Endothelial cell of umbilical vein (primary cell): ENCODE results near the gene SH3RF3. TPM values are rescaled to one million over a fixed set of nuclear protein-coding genes. Genes with fewer than 3 reads are reported as not detected.

Experiments used
- BruUV-seq: library from RNA; stranded (reverse); fragments of 400-500 nt; replicated peaks from 2 replicates; lab custom pipeline; 2021; lab: Mats Ljungman, UMichigan
- CTCF ChIA-PET: fragments of 300-600, 350-600 bp; sonication (Branson Sonifier 250); formaldehyde crosslinking; loops from one replicate; lab custom pipeline; 2021; ENCODE audit warnings: antibody characterized with exemption, inconsistent platforms; lab: Charles Lee
- POLR2A ChIA-PET: fragments of 300-600, 350-600 bp; sonication (Branson Sonifier 250); formaldehyde crosslinking; loops from one replicate; lab custom pipeline; 2021; ENCODE audit warnings: antibody characterized with exemption, inconsistent platforms; lab: Charles Lee
- DNase-seq: peaks from one replicate; pipeline ENCODE4 v3.0.0-alpha.2; 2011; ENCODE audit warnings: low read depth, low spot score
- FAIRE-seq: peaks from 2 replicates; lab custom pipeline; 2011; peaks lifted over from hg19 to GRCh38; lab: Jason Lieb, UNC
- H2AFZ ChIP-seq: 2 replicates; pipeline ENCODE4 v1.6.0; 2012; ENCODE audit warnings: low read depth, low read length, control low read depth, inconsistent platforms
- H3K27ac ChIP-seq: 2 replicates; pipeline ENCODE4 v1.5.1; 2011; ENCODE audit warnings: low read depth, mild to moderate bottlenecking, control low read depth, low read length, moderate library complexity; ENCODE audit not compliant: insufficient read depth
- H3K27me3 ChIP-seq, 2 experiments: 2 replicates each; pipeline versions ENCODE4 v1.6.0 to v1.6.1; 2011; ENCODE audit warnings: low read length in 2 of 2, mixed read lengths in 1 of 2; ENCODE audit not compliant: control insufficient read depth in 2 of 2, insufficient read depth in 2 of 2
- H3K36me3 ChIP-seq, 2 experiments: 2 replicates in 1 of 2; 3 replicates in 1 of 2; pipeline ENCODE4 v1.5.1; 2011; ENCODE audit warnings: low read length in 2 of 2, mild to moderate bottlenecking in 1 of 2, moderate library complexity in 1 of 2; ENCODE audit not compliant: control insufficient read depth in 2 of 2, insufficient read depth in 2 of 2; ENCODE audit errors: extremely low read depth in 1 of 2
- H3K4me1 ChIP-seq: 3 replicates; pipeline ENCODE4 v1.5.1; 2011; ENCODE audit warnings: mild to moderate bottlenecking, low read length; ENCODE audit not compliant: control insufficient read depth, insufficient read depth; ENCODE audit errors: extremely low read depth
- H3K4me2 ChIP-seq: 2 replicates; pipeline ENCODE4 v1.6.1; 2011; ENCODE audit warnings: low read length, control low read depth, mixed read lengths; ENCODE audit not compliant: insufficient read depth
- H3K4me3 ChIP-seq, 3 experiments: fragments of 200-600 bp in 1 of 3; sonication (generic), shearing (Covaris generic) in 1 of 3; replicated peaks in 1 of 3; 2 replicates each; pipeline ENCODE4 v1.5.1; 2011 to 2016; ENCODE audit warnings: control low read depth in 3 of 3, low read length in 3 of 3, mild to moderate bottlenecking in 2 of 3, inconsistent platforms in 1 of 3, low read depth in 1 of 3, moderate library complexity in 1 of 3; ENCODE audit not compliant: insufficient read depth in 1 of 3
- H3K79me2 ChIP-seq: 2 replicates; pipeline ENCODE4 v1.6.0; 2012; ENCODE audit warnings: low read length, inconsistent platforms; ENCODE audit not compliant: control insufficient read depth, insufficient read depth
- H3K9ac ChIP-seq: replicated peaks from 2 replicates; pipeline ENCODE3; 2011; ENCODE audit warnings: low read length, control low read depth; ENCODE audit not compliant: insufficient read depth; ENCODE audit errors: extremely low read depth
- H3K9me1 ChIP-seq: replicated peaks from 3 replicates; pipeline ENCODE4 v1.6.0; 2011; ENCODE audit warnings: mild to moderate bottlenecking, low read length; ENCODE audit not compliant: control insufficient read depth, insufficient read depth; ENCODE audit errors: extremely low read depth
- H3K9me3 ChIP-seq: replicated peaks from 2 replicates; pipeline ENCODE4 v1.5.1; 2012; ENCODE audit warnings: low read length, inconsistent platforms; ENCODE audit not compliant: control insufficient read depth, insufficient read depth
- H4K20me1 ChIP-seq: replicated peaks from 2 replicates; pipeline ENCODE3; 2011; ENCODE audit warnings: mild to moderate bottlenecking, low read length; ENCODE audit not compliant: control insufficient read depth, insufficient read depth; ENCODE audit errors: extremely low read depth
- CTCF ChIP-seq, 2 donors: IDR thresholded peaks; 1 replicate in 1 of 2; 2 replicates in 1 of 2; pipeline ENCODE4 v1.5.1; 2011; ENCODE audit warnings: low read length in 2 of 2, mild to moderate bottlenecking in 2 of 2, moderate library complexity in 2 of 2, control low read depth in 1 of 2, inconsistent platforms in 1 of 2, low read depth in 1 of 2; ENCODE audit not compliant: insufficient read depth in 1 of 2; ENCODE audit errors: extremely low read depth in 1 of 2
- EZH2 ChIP-seq: IDR thresholded peaks from 2 replicates; pipeline ENCODE4 v1.6.1; 2012; ENCODE audit warnings: borderline replicate concordance, low read depth, mild to moderate bottlenecking, moderate library complexity, low read length, inconsistent platforms; ENCODE audit not compliant: severe bottlenecking
- FOS ChIP-seq: IDR thresholded peaks from 2 replicates; pipeline ENCODE4 v1.6.1; 2011; ENCODE audit warnings: mild to moderate bottlenecking, low read length, moderate library complexity, borderline replicate concordance; ENCODE audit not compliant: insufficient read depth
- GATA2 ChIP-seq: IDR thresholded peaks from 2 replicates; pipeline ENCODE4 v1.7.0; 2011; ENCODE audit warnings: low read depth, mild to moderate bottlenecking, moderate library complexity, mixed read lengths, low read length; ENCODE audit not compliant: insufficient read length, insufficient read depth
- MYC ChIP-seq: IDR thresholded peaks from one replicate; pipeline ENCODE4 v1.6.1; 2011; ENCODE audit warnings: mild to moderate bottlenecking, low read depth, low read length
- POLR2A ChIP-seq: IDR thresholded peaks from 2 replicates; pipeline ENCODE4 v1.6.1; 2012; ENCODE audit warnings: low read depth, mild to moderate bottlenecking, control low read depth, low read length
- POLR2AphosphoS5 ChIP-seq: IDR thresholded peaks from 2 replicates; pipeline ENCODE4 v1.6.1; 2012; ENCODE audit warnings: low read depth, mild to moderate bottlenecking, control low read depth, low read length, moderate library complexity; ENCODE audit not compliant: insufficient read depth
- dilution Hi-C: fragments of 300-500 bp; cut with MboI; formaldehyde crosslinking; loops from one replicate; pipeline ENCODE4 v1.15.0; 2019; ENCODE audit warnings: low sequenced_read_pairs; ENCODE audit not compliant: extremely low pct_ligation_motif_present
- intact Hi-C: fragments of 100-400 bp; cut with micrococcal nuclease; formaldehyde crosslinking; loops from one replicate; pipeline ENCODE4 v1.10.0; 2022
- polyA plus RNA-seq, 4 experiments: library from polyadenylated mRNA; depleted of rRNA in 3 of 4; stranded (reverse) in 3 of 4; unstranded in 1 of 4; fragments of >200 nt; gene quantifications; 2 replicates each; pipeline versions ENCODE4 v1.2.1 to v1.2.3, GENCODE V29; 2011 to 2012; ENCODE audit warnings: missing spikeins in 1 of 4
- total RNA-seq: library from RNA; stranded (reverse); gene quantifications from 2 replicates; pipeline ENCODE4 v1.2.3, GENCODE V29; 2021
- TF ChIP-seq, protein P1 (sequence below): IDR thresholded peaks from 2 replicates; pipeline ENCODE4 v1.6.1; 2011; ENCODE audit not compliant: insufficient read depth, insufficient read length

The SH3RF3 gene
- total and polyA plus RNA-seq, 2 donors (not counting 3 experiments of a cell fraction or from before 2014, with no cell fraction given), result 3.8 to 14.7 TPM

DNA sequence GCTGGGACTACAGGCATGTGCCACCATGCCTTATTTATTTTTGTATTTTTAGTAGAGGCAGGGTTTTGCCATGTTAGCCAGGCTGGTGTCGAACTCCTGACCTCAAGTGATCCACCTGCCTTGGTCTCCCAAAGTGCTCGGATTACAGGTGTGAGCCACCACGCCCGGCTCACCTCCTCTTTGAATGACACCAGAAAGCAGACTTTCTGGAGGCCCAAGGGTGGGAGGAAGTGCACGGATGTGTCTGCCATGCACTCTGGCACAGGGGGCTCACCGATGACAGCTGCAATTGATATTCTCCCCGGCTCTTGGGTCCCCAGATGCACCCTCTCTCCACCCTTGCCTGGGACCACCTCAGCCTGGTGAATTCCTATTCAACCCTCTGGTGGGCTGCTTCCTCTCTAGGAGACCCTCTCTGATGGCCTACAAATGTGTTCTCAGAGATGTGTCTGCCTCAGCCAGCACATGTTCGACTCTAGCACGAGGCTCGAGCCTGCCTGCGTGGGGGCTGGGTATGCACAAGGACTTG lies 397.5 kb downstream of the SH3RF3 start:
- no peak for TF ChIP-seq GATA2
- TF ChIP-seq CTCF (IDR thresholded peaks at IDR 0.05; ENCODE audit: extremely low read depth in 1 of 2, insufficient read depth in 1 of 2, low read depth in 1 of 2, low read length in 2 of 2), result no peak
- TF ChIP-seq MYC, result no peak
- TF ChIP-seq, protein P1, sequence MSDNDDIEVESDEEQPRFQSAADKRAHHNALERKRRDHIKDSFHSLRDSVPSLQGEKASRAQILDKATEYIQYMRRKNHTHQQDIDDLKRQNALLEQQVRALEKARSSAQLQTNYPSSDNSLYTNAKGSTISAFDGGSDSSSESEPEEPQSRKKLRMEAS, result no peak
- no peak for TF ChIP-seq POLR2A
- no peak for TF ChIP-seq POLR2AphosphoS5
- TF ChIP-seq EZH2, result no peak
- TF ChIP-seq FOS, result no peak
- no peak for FAIRE-seq
- no peak for DNase-seq
- Histone ChIP-seq H4K20me1 (no peaks in the 10 kb centered on the region), H3K79me2 (no peaks in the 10 kb centered on the region), H3K9me1 (no peaks in the 10 kb centered on the region), H3K4me2 (no peak overlapping the region), H3K36me3 (no peaks in the 10 kb centered on the region), H3K9me3 (no peaks in the 10 kb centered on the region), H3K4me1 (no peaks in the 10 kb centered on the region), H3K4me3 (no peak overlapping the region), H3K9ac (no peak overlapping the region), H3K27me3 (peaks cover 5% of the 10 kb centered on the region in 2 experiments), H3K27ac (no peak overlapping the region), H2AFZ (no peak overlapping the region)
- BruUV-seq, result no TSS peak
- intact Hi-C loops (no loop called here), dilution Hi-C loops (no loop called here)
- ChIA-PET POLR2A (no interaction called here), CTCF (interaction anchor here (2.5 kb wide), 1 partner anchor 209 kb away, joined by 7 read pairs; no protein-coding TSS in a partner anchor)
